Fibroblast of lung (primary cell): ENCODE results near the gene SART3. TPM values are rescaled to one million over a fixed set of nuclear protein-coding genes. Genes with fewer than 3 reads are reported as not detected.

Experiments
- DNase-seq, 2 donors: peaks; one replicate each; pipeline versions ENCODE4 v3.0.0 to v3.0.0-alpha.2; 2010; ENCODE audit warnings: low read depth in 2 of 2
- H2AFZ ChIP-seq: 2 replicates; pipeline ENCODE4 v1.5.1; 2012; ENCODE audit warnings: low read length, control low read depth, inconsistent platforms
- H3K27ac ChIP-seq: 2 replicates; pipeline ENCODE4 v1.5.1; 2011; ENCODE audit warnings: low read length, control low read depth; ENCODE audit not compliant: insufficient read depth
- H3K27me3 ChIP-seq: 2 replicates; pipeline ENCODE4 v1.5.1; 2011; ENCODE audit warnings: mild to moderate bottlenecking, low read length; ENCODE audit not compliant: control insufficient read depth, insufficient read depth
- H3K36me3 ChIP-seq: 2 replicates; pipeline ENCODE4 v1.5.1; 2011; ENCODE audit warnings: low read length; ENCODE audit not compliant: control insufficient read depth, insufficient read depth
- H3K4me1 ChIP-seq: 2 replicates; pipeline ENCODE4 v1.5.1; 2011; ENCODE audit warnings: low read length; ENCODE audit not compliant: control insufficient read depth, insufficient read depth; ENCODE audit errors: extremely low read depth
- H3K4me2 ChIP-seq: 2 replicates; pipeline ENCODE4 v1.5.1; 2011; ENCODE audit warnings: low read length, control low read depth; ENCODE audit not compliant: insufficient read depth; ENCODE audit errors: extremely low read depth
- H3K4me3 ChIP-seq, 4 experiments: fragments of 200-600 bp in 1 of 4; sonication (generic) in 1 of 4; replicated peaks in 1 of 4; 2 replicates each; pipeline ENCODE4 v1.5.1; 2011 to 2016; ENCODE audit warnings: low read length in 4 of 4, low read depth in 3 of 4, mild to moderate bottlenecking in 3 of 4, control low read depth in 2 of 4, inconsistent platforms in 1 of 4, mixed read lengths in 1 of 4; ENCODE audit not compliant: insufficient read depth in 1 of 4; ENCODE audit errors: control extremely low read depth in 1 of 4
- H3K79me2 ChIP-seq: 2 replicates; pipeline ENCODE4 v1.5.1; 2012; ENCODE audit warnings: mild to moderate bottlenecking, low read length, inconsistent platforms; ENCODE audit not compliant: control insufficient read depth, insufficient read depth
- H3K9ac ChIP-seq: 2 replicates; pipeline ENCODE4 v1.5.1; 2011; ENCODE audit warnings: mild to moderate bottlenecking, low read length, control low read depth; ENCODE audit not compliant: insufficient read depth
- H3K9me3 ChIP-seq: 2 replicates; pipeline ENCODE4 v1.5.1; 2012; ENCODE audit warnings: low read depth, low read length; ENCODE audit not compliant: control insufficient read depth, insufficient read depth
- H4K20me1 ChIP-seq: 2 replicates; pipeline ENCODE4 v1.5.1; 2011; ENCODE audit warnings: low read length; ENCODE audit not compliant: control insufficient read depth, insufficient read depth; ENCODE audit errors: extremely low read depth
- EZH2 ChIP-seq: IDR thresholded peaks from 2 replicates; pipeline ENCODE4 v1.5.1; 2012; ENCODE audit warnings: low read length, control low read depth, mild to moderate bottlenecking; ENCODE audit errors: missing control alignments
- polyA plus RNA-seq, 2 donors: library from polyadenylated mRNA; depleted of rRNA in 1 of 2; stranded (reverse) in 1 of 2; unstranded in 1 of 2; fragments of >200 nt; gene quantifications; 2 replicates each; pipeline ENCODE4 v1.2.1, GENCODE V29; 2011 to 2012; ENCODE audit warnings: missing spikeins in 1 of 2
- total RNA-seq: library from RNA; depleted of rRNA; stranded (reverse); fragments of >200 nt; gene quantifications from 2 replicates; pipeline ENCODE4 v1.2.1, GENCODE V29; 2014
- TF ChIP-seq, protein P1 (sequence below), 2 donors: IDR thresholded peaks in 1 of 2; conservative IDR thresholded peaks in 1 of 2; 1 replicate in 1 of 2; 2 replicates in 1 of 2; pipeline ENCODE4 v1.5.1; 2011 to 2012; ENCODE audit warnings: low read length in 2 of 2, control low read depth in 1 of 2, inconsistent platforms in 1 of 2, low read depth in 1 of 2, mild to moderate bottlenecking in 1 of 2

Gene SART3
- total and polyA plus RNA-seq, 2 donors (not counting 1 experiment from before 2014, with no cell fraction given): 15.5 to 157 TPM

DNA sequence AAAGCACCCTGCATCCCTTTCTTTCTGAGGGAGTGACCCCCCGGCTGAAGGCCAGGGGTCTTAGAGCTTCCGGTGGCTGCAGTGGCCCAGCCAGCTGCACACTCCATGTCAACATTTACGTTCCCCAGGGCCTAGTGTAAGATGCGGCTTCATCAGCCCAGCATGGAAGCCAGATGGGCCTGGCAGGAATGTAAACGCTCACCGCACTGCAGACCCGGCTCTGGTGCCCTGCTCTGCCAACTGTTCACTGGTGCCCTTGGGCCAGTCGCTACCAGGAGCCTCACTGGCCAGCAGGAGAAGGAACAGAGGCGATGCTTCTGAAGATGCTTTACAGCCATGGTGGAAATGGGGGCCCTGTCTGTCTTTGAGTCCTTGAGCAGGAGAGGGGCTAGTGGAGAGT lies 45.5 kb upstream of the SART3 start:
- Histone ChIP-seq H3K4me3 (no peak overlapping the region), H3K79me2 (no peaks in the 10 kb centered on the region), H3K4me1 (peaks cover 21% of the 10 kb centered on the region), H3K9ac (no peak overlapping the region), H3K27ac (no peak overlapping the region), H2AFZ (no peak overlapping the region), H3K36me3 (no peaks in the 10 kb centered on the region), H3K9me3 (no peaks in the 10 kb centered on the region), H3K4me2 (no peak overlapping the region), H3K27me3 (no peaks in the 10 kb centered on the region), H4K20me1 (no peaks in the 10 kb centered on the region)
- no peak for TF ChIP-seq EZH2
- TF ChIP-seq, protein P1, sequence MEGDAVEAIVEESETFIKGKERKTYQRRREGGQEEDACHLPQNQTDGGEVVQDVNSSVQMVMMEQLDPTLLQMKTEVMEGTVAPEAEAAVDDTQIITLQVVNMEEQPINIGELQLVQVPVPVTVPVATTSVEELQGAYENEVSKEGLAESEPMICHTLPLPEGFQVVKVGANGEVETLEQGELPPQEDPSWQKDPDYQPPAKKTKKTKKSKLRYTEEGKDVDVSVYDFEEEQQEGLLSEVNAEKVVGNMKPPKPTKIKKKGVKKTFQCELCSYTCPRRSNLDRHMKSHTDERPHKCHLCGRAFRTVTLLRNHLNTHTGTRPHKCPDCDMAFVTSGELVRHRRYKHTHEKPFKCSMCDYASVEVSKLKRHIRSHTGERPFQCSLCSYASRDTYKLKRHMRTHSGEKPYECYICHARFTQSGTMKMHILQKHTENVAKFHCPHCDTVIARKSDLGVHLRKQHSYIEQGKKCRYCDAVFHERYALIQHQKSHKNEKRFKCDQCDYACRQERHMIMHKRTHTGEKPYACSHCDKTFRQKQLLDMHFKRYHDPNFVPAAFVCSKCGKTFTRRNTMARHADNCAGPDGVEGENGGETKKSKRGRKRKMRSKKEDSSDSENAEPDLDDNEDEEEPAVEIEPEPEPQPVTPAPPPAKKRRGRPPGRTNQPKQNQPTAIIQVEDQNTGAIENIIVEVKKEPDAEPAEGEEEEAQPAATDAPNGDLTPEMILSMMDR (conservative IDR thresholded peaks at IDR 0.05 in 1 of 2, IDR thresholded peaks at IDR 0.05 in 1 of 2; ENCODE audit: low read depth in 1 of 2, low read length in 2 of 2): no peak
- no peak for DNase-seq

DNA sequence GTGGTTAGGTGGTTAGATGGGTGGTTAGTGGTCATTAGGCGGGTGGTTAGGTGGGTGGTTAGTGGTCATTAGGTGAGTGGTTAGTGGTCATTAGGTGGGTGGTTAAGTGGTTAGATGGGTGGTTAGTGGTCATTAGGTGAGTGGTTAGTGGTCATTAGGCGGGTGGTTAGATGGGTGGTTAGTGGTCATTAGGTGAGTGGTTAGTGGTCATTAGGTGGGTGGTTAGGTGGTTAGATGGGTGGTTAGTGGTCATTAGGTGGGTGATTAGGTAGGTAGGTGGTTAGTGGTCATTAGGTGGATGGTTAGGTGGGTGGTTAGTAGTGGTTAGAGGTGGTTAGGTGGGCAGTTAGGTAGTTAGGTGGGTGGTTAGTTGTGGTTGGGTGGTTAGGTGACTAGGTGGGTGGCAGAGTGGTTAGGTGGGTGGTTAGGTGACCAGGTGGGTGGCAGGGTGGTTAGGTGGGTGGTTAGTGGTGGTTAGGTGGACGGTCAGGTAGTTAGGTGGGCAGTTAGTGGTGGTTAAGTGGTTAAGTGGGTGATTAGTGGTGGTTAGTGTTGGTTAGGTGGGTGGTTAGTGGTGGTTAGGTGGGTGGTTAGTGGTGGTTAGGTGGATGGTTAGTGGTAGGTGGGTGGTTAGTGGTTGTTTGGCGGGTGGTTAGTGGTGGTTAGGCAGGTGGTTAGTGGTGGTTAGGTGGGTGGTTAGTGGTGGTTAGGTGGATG lies 44.9 kb upstream of the SART3 start:
- Histone ChIP-seq H3K27ac (peak overlapping the region; percentile 49), H4K20me1 (no peaks in the 10 kb centered on the region), H3K4me3 (no peak overlapping the region), H3K4me2 (no peak overlapping the region), H3K36me3 (no peaks in the 10 kb centered on the region), H3K9ac (no peak overlapping the region), H3K9me3 (no peaks in the 10 kb centered on the region), H3K79me2 (no peaks in the 10 kb centered on the region), H2AFZ (no peak overlapping the region), H3K4me1 (peaks cover 20% of the 10 kb centered on the region), H3K27me3 (no peaks in the 10 kb centered on the region)
- TF ChIP-seq EZH2: no peak
- TF ChIP-seq, protein P1 (conservative IDR thresholded peaks at IDR 0.05 in 1 of 2, IDR thresholded peaks at IDR 0.05 in 1 of 2; ENCODE audit: low read depth in 1 of 2, low read length in 2 of 2): no peak
- no peak for DNase-seq

DNA sequence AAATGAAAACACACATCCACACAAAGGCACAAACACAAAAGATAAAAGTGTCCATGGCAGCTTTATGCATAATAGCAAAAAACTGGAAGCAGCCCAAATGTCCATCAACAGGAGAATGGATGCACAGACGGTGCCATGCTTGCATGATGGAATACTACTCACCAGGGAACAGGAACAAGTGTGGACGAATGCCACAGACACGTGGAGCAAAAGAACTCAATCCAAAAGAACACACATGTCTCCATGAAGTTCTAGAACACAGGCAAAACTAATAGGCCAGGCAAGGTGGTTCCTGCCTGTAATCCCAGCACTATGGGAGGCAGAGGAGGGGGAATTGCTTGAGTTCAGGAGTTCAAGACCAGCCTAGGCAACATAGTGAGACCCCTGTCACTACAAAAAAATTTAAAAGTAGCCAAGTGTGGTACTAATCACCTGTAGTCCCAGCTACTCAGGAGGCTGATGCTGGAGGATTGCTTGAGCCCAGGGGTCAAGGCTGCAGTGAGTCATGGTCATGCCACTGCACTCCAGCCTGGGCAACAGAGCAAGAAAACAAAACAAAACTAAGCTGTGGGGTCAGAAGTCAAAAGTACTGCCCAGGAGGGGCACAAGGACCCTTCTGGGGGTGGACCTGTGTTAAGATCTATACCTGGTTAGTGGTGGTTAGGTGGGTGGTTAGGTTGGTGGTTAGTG lies 44.2 kb upstream of the SART3 start:
- no peaks in the 10 kb centered on the region for H3K36me3 ChIP-seq
- H3K4me2 ChIP-seq: no peak overlapping the region
- no peak overlapping the region for H2AFZ ChIP-seq
- H3K9me3 ChIP-seq: no peaks in the 10 kb centered on the region
- H4K20me1 ChIP-seq: no peaks in the 10 kb centered on the region
- H3K4me1 ChIP-seq: peaks cover 19% of the 10 kb centered on the region
- no peak overlapping the region for H3K9ac ChIP-seq
- peak in 1 of 2 donors; percentile 37 for DNase-seq
- H3K27me3 ChIP-seq: no peaks in the 10 kb centered on the region
- no peaks in the 10 kb centered on the region for H3K79me2 ChIP-seq
- H3K4me3 ChIP-seq: no peak overlapping the region
- TF ChIP-seq EZH2: no peak
- TF ChIP-seq, protein P1 (conservative IDR thresholded peaks at IDR 0.05 in 1 of 2, IDR thresholded peaks at IDR 0.05 in 1 of 2; ENCODE audit: low read depth in 1 of 2, low read length in 2 of 2): no peak
- peak overlapping the region; percentile 49 for H3K27ac ChIP-seq
